ENCODE measurements around the gene C1orf116. TPM values are rescaled to one million over a fixed set of nuclear protein-coding genes. Genes with fewer than 3 reads are reported as not detected.

C1orf116 gene
- total RNA-seq, 4 donors from 2014 or later: 52.8 to 173 (median 86.4) TPM

- Histone ChIP-seq H3K36me3 (no peaks in the 10 kb centered on the region), H3K4me1 (peaks cover 0 to 15% (median 0%) of the 10 kb centered on the region in 3 donors), H3K27ac (peak overlapping the region in 1 of 4 donors; percentile 16), H3K27me3 (peaks cover 0 to 8% (median 0%) of the 10 kb centered on the region in 4 donors), H3K9me3 (no peaks in the 10 kb centered on the region), H3K4me3 (no peak overlapping the region)
- TF ChIP-seq, protein P1, sequence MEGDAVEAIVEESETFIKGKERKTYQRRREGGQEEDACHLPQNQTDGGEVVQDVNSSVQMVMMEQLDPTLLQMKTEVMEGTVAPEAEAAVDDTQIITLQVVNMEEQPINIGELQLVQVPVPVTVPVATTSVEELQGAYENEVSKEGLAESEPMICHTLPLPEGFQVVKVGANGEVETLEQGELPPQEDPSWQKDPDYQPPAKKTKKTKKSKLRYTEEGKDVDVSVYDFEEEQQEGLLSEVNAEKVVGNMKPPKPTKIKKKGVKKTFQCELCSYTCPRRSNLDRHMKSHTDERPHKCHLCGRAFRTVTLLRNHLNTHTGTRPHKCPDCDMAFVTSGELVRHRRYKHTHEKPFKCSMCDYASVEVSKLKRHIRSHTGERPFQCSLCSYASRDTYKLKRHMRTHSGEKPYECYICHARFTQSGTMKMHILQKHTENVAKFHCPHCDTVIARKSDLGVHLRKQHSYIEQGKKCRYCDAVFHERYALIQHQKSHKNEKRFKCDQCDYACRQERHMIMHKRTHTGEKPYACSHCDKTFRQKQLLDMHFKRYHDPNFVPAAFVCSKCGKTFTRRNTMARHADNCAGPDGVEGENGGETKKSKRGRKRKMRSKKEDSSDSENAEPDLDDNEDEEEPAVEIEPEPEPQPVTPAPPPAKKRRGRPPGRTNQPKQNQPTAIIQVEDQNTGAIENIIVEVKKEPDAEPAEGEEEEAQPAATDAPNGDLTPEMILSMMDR (IDR thresholded peaks at IDR 0.05): no peak
- TF ChIP-seq POLR2A (IDR thresholded peaks at IDR 0.05): no peak
- intact Hi-C loops (cut with DNase I): no loop called here
- no peak for DNase-seq
- 35 to 47% methylated on average over 3 of the region's 3 CpGs for WGBS, 2 donors
These were observed 46.2 kb downstream of the C1orf116 start for GRCh38 chr1:206986402-206986801.

GRCh38 chr1:206985162-206985749, 47.3 kb downstream of the C1orf116 start:
- WGBS, 2 donors: 71 to 75% methylated on average over 9 to 10 of the region's 10 CpGs

DNA sequence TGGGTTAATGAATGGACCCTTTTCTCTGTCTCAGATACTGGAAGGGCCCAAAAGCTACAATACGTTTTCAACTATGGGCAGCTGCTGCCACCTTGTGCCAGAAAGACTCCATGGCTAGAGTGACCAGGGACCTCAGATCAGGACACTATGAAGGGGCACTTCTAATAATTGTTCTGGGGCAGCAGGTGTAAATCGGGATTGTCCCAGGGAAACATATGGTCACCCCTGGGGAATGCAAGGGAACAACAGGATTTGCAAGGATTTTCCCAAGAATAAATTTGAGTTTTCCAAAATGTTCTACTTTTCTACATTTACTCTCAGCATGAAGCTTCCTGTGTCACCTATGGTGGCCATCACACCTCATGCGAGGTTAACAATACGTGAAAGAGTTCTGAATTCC, 50.3 kb downstream of the C1orf116 start:
- 25 to 34% methylated on average over 3 to 4 of the region's 4 CpGs for WGBS, 2 donors
- H3K4me1 ChIP-seq: peaks cover 0 to 24% (median 0%) of the 10 kb centered on the region in 3 donors
- intact Hi-C loops (cut with DNase I): no loop called here

More at GRCh38 chr1:206985162-206985749, 47.3 kb downstream of the C1orf116 start:
- intact Hi-C loops (cut with DNase I): no loop called here
- Histone ChIP-seq H3K27me3 (peaks cover 0 to 8% (median 0%) of the 10 kb centered on the region in 4 donors), H3K9me3 (no peaks in the 10 kb centered on the region), H3K4me1 (peaks cover 0 to 19% (median 0%) of the 10 kb centered on the region in 3 donors), H3K36me3 (no peaks in the 10 kb centered on the region), H3K4me3 (no peak overlapping the region), H3K27ac (no peak overlapping the region)
- DNase-seq: no peak
- no peak for TF ChIP-seq POLR2A (IDR thresholded peaks at IDR 0.05)
- TF ChIP-seq, protein P1 (IDR thresholded peaks at IDR 0.05): no peak

GRCh38 chr1:206979379-206980043, 53.0 kb downstream of the C1orf116 start:
- intact Hi-C loops (cut with DNase I): loop anchor here (5.0 kb wide), 1 partner anchor 57 kb away; the partner anchor contains the start of gene FCMR
- Histone ChIP-seq H3K4me3 (no peak overlapping the region), H3K36me3 (no peaks in the 10 kb centered on the region), H3K9me3 (no peaks in the 10 kb centered on the region), H3K4me1 (peaks cover 0 to 9% (median 0%) of the 10 kb centered on the region in 3 donors), H3K27me3 (peaks cover 0 to 8% (median 0%) of the 10 kb centered on the region in 4 donors), H3K27ac (no peak overlapping the region)
- DNase-seq: no peak
- no peak for TF ChIP-seq POLR2A (IDR thresholded peaks at IDR 0.05)
- TF ChIP-seq, protein P1 (IDR thresholded peaks at IDR 0.05): peak in 5 of 6 experiments; percentile 22 to 70 (median 62)
- 83 to 92% methylated on average over 2 to 3 of the region's 3 CpGs for WGBS, 2 donors

More for the DNA sequence above, 50.3 kb downstream of the C1orf116 start:
- Histone ChIP-seq H3K9me3 (no peaks in the 10 kb centered on the region), H3K27me3 (peaks cover 0 to 8% (median 0%) of the 10 kb centered on the region in 4 donors), H3K36me3 (no peaks in the 10 kb centered on the region), H3K4me3 (no peak overlapping the region), H3K27ac (no peak overlapping the region)
- TF ChIP-seq, protein P1 (IDR thresholded peaks at IDR 0.05): peak; percentile 13 to 70 (median 54)
- no peak for TF ChIP-seq POLR2A (IDR thresholded peaks at IDR 0.05)
- no peak for DNase-seq

GRCh38 chr1:206978259-206978658, 54.3 kb downstream of the C1orf116 start:
- intact Hi-C loops (cut with DNase I): loop anchor here (5.0 kb wide), 1 partner anchor 56 kb away; the partner anchor contains the start of gene FCMR

More at GRCh38 chr1:206978259-206978658, 54.3 kb downstream of the C1orf116 start:
- no peak for DNase-seq
- H3K27ac ChIP-seq: no peak overlapping the region
- no peaks in the 10 kb centered on the region for H3K9me3 ChIP-seq
- no peaks in the 10 kb centered on the region for H3K36me3 ChIP-seq
- peaks cover 0 to 9% (median 0%) of the 10 kb centered on the region in 3 donors for H3K4me1 ChIP-seq
- peaks cover 0 to 5% (median 0%) of the 10 kb centered on the region in 4 donors for H3K27me3 ChIP-seq
- H3K4me3 ChIP-seq: no peak overlapping the region
- TF ChIP-seq, protein P1 (IDR thresholded peaks at IDR 0.05): no peak
- TF ChIP-seq POLR2A (IDR thresholded peaks at IDR 0.05): no peak
- WGBS, 2 donors: 65 to 83% methylated on average over 7 of the region's 7 CpGs
